ENCODE results near the gene TSPAN5. TPM values are rescaled to one million over a fixed set of nuclear protein-coding genes. Genes with fewer than 3 reads are reported as not detected.
"Not testable (repeated sequence)": the region's sequence is repeated elsewhere in the genome, so short reads cannot be mapped to it uniquely, and the experiment has no call there.

The TSPAN5 gene
- polyA plus RNA-seq, 2 donors, result 8.8 to 9.8 TPM

DNA sequence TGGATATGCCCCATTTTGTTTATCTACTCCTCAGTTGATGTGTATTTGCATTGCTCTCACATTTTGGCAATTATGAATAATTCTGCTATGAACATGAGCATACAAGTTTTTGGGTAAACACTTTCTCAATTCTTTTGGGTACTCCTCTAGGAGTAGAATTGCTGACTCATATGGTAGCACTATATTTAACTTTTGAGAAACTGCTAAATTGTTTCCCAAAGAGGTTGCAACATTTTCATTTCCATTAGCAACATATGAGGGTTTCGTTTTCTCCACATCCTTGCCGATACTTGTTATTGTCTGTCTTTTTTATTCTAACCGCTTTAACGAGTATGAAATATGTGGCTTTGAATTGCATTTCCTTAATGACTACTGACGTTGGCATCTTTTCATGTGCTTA, 185.4 kb downstream of the TSPAN5 start:
- Histone ChIP-seq H3K4me1 (ENCODE audit: control insufficient read depth in 2 of 2, insufficient read depth in 2 of 2, low read length in 1 of 2) (peaks cover 0 to 1% of the 10 kb centered on the region in 2 donors), H3K36me3 (ENCODE audit: control insufficient read depth in 2 of 2, insufficient read depth in 2 of 2, low read length in 1 of 2) (peaks cover 5% of the 10 kb centered on the region in 2 donors), H3K9me3 (ENCODE audit: control insufficient read depth in 2 of 2, insufficient read depth in 1 of 2, low read depth in 1 of 2, low read length in 1 of 2) (no peaks in the 10 kb centered on the region), H3K27ac (ENCODE audit: low read depth in 2 of 2, low read length in 1 of 2) (no peak overlapping the region), H3K27me3 (ENCODE audit: control insufficient read depth in 1 of 2, insufficient read depth in 2 of 2, low read length in 2 of 2) (no peaks in the 10 kb centered on the region), H3K4me3 (ENCODE audit: low read depth in 1 of 2, low read length in 2 of 2) (no peak overlapping the region)
- 45 to 75% methylated on average over 5 of the region's 5 CpGs for WGBS, 2 donors

DNA sequence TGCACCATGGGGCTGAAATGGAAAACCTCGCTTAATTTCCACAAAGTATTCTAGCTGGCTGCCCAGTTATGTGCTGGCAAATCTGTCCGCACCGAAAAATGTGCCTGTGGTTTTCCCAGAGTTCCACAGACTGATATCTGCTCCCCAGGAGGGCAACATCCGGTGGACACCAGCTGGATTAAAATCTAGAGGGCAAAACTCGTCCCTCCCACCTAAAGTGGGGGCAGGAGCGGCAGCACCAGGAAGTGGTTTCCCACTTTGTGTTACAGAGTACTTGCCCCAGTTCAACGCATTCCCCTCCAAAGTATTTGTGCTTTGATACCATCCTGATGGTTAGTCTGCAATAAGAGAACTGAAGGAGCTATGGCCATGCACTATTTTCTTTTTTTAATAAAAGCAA, 187.6 kb downstream of the TSPAN5 start:
- Histone ChIP-seq H3K36me3 (ENCODE audit: control insufficient read depth in 2 of 2, insufficient read depth in 2 of 2, low read length in 1 of 2) (peaks cover 3 to 5% of the 10 kb centered on the region in 2 donors), H3K4me3 (ENCODE audit: low read depth in 1 of 2, low read length in 2 of 2) (no peak overlapping the region), H3K27ac (ENCODE audit: low read depth in 2 of 2, low read length in 1 of 2) (no peak overlapping the region), H3K4me1 (ENCODE audit: control insufficient read depth in 2 of 2, insufficient read depth in 2 of 2, low read length in 1 of 2) (peaks cover 0 to 3% of the 10 kb centered on the region in 2 donors), H3K9me3 (ENCODE audit: control insufficient read depth in 2 of 2, insufficient read depth in 1 of 2, low read depth in 1 of 2, low read length in 1 of 2) (no peaks in the 10 kb centered on the region), H3K27me3 (ENCODE audit: control insufficient read depth in 1 of 2, insufficient read depth in 2 of 2, low read length in 2 of 2) (no peaks in the 10 kb centered on the region)
- 83 to 86% methylated on average over 7 of the region's 7 CpGs for WGBS, 2 donors

DNA sequence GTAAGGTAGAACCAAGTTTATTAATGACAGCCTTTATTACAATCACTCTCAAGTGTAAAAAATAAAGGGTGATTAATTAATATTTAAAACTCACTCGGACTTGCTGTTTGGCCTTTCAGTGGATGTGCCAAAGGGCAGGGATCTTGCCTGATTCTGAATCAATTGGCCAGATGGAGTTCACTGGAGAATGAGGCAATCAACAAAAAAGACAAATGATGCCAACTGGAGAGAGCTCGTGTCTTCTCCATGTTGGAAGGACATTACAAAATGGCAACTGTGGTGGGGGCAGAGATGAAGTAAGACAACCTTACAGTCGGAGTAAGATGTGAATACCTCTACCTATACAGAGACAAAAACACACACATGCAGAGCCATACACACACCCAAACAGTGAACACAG, 188.0 kb downstream of the TSPAN5 start:
- H3K4me3 ChIP-seq (ENCODE audit: low read depth in 1 of 2, low read length in 2 of 2), result no peak overlapping the region
- WGBS, 2 donors, result 74 to 82% methylated on average over 3 of the region's 3 CpGs
- no peaks in the 10 kb centered on the region for H3K27me3 ChIP-seq (ENCODE audit: control insufficient read depth in 1 of 2, insufficient read depth in 2 of 2, low read length in 2 of 2)
- no peak overlapping the region for H3K27ac ChIP-seq (ENCODE audit: low read depth in 2 of 2, low read length in 1 of 2)
- peaks cover 0 to 3% of the 10 kb centered on the region in 2 donors for H3K4me1 ChIP-seq (ENCODE audit: control insufficient read depth in 2 of 2, insufficient read depth in 2 of 2, low read length in 1 of 2)
- H3K36me3 ChIP-seq (ENCODE audit: control insufficient read depth in 2 of 2, insufficient read depth in 2 of 2, low read length in 1 of 2), result peaks cover 3 to 5% of the 10 kb centered on the region in 2 donors
- no peaks in the 10 kb centered on the region for H3K9me3 ChIP-seq (ENCODE audit: control insufficient read depth in 2 of 2, insufficient read depth in 1 of 2, low read depth in 1 of 2, low read length in 1 of 2)

DNA sequence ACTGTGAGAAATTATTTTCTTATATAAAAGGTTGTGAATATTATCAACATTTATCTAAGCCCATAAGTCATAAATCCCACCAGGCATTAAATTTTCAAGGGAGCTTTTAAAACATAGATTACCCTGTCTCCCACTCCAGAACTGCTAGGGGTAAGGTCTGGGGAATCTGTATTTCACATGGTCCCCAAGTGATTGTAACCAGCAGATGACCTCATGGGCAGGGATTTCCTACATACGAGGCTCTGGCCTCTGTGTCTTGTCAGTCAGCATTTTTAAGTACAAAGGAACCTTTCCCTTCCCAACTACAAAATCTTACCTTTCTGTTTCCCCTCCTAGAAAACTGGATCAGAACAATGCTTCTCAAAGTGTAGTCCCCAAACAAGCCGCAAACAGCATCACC, 188.6 kb downstream of the TSPAN5 start:
- Histone ChIP-seq H3K9me3 (ENCODE audit: control insufficient read depth in 2 of 2, insufficient read depth in 1 of 2, low read depth in 1 of 2, low read length in 1 of 2) (no peaks in the 10 kb centered on the region), H3K4me1 (ENCODE audit: control insufficient read depth in 2 of 2, insufficient read depth in 2 of 2, low read length in 1 of 2) (peaks cover 0 to 3% of the 10 kb centered on the region in 2 donors), H3K27ac (ENCODE audit: low read depth in 2 of 2, low read length in 1 of 2) (no peak overlapping the region), H3K27me3 (ENCODE audit: control insufficient read depth in 1 of 2, insufficient read depth in 2 of 2, low read length in 2 of 2) (no peaks in the 10 kb centered on the region), H3K4me3 (ENCODE audit: low read depth in 1 of 2, low read length in 2 of 2) (no peak overlapping the region), H3K36me3 (ENCODE audit: control insufficient read depth in 2 of 2, insufficient read depth in 2 of 2, low read length in 1 of 2) (peaks cover 3 to 5% of the 10 kb centered on the region in 2 donors)
- WGBS, 2 donors, result 61 to 66% methylated on average over 2 of the region's 2 CpGs

DNA sequence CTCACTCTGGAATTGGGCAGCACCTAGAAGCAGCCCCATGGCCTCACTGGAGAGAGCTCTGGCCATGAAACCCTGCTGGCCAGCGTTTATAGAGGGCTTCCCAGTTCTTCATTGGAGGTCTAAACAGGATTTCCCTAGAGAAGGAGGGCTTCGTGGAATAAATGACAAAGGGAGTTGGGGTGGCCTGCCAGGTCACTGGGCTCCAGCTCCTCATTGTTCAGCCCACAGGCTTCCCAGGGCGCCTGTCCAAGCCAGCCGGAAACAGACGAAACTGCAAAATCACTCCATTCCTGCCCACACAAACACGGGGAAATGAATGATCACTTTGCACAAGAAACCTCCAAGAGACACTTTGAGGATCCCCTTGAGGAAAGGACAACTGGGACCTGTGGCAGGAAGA, 189.7 kb downstream of the TSPAN5 start:
- peaks cover 0 to 3% of the 10 kb centered on the region in 2 donors for H3K4me1 ChIP-seq (ENCODE audit: control insufficient read depth in 2 of 2, insufficient read depth in 2 of 2, low read length in 1 of 2)
- no peaks in the 10 kb centered on the region for H3K9me3 ChIP-seq (ENCODE audit: control insufficient read depth in 2 of 2, insufficient read depth in 1 of 2, low read depth in 1 of 2, low read length in 1 of 2)
- WGBS, 2 donors, result 36 to 42% methylated on average over 6 of the region's 6 CpGs
- H3K4me3 ChIP-seq (ENCODE audit: low read depth in 1 of 2, low read length in 2 of 2), result no peak overlapping the region
- peaks cover 3 to 5% of the 10 kb centered on the region in 2 donors for H3K36me3 ChIP-seq (ENCODE audit: control insufficient read depth in 2 of 2, insufficient read depth in 2 of 2, low read length in 1 of 2)
- no peak overlapping the region for H3K27ac ChIP-seq (ENCODE audit: low read depth in 2 of 2, low read length in 1 of 2)
- H3K27me3 ChIP-seq (ENCODE audit: control insufficient read depth in 1 of 2, insufficient read depth in 2 of 2, low read length in 2 of 2), result no peaks in the 10 kb centered on the region

DNA sequence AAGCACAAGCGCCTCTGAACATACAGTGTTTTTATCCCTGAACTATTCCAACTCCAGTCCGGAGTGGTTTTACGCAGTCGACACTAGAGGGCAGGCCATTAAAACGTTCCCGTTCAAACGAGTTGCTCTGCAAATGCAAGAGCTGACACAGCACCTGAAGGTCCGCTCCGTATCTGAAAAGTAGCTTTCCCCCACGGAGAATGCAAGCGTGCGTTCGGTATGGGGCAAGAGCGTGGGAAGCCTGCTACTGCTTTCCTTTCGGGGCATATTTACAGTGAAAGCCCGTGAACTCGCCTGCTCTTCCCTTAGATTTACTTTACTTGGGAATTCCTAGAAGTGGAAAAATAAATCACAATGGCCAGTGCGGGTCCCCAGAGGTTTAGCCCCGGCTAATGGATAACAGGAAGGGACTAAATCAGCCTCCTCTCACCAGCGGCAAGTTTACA, 190.8 kb downstream of the TSPAN5 start:
- H3K4me3 ChIP-seq (ENCODE audit: low read depth in 1 of 2, low read length in 2 of 2), result peak overlapping the region; percentile 22 to 54
- no peaks in the 10 kb centered on the region for H3K9me3 ChIP-seq (ENCODE audit: control insufficient read depth in 2 of 2, insufficient read depth in 1 of 2, low read depth in 1 of 2, low read length in 1 of 2)
- H3K27ac ChIP-seq (ENCODE audit: low read depth in 2 of 2, low read length in 1 of 2), result no peak overlapping the region
- H3K36me3 ChIP-seq (ENCODE audit: control insufficient read depth in 2 of 2, insufficient read depth in 2 of 2, low read length in 1 of 2), result peaks cover 3 to 5% of the 10 kb centered on the region in 2 donors
- H3K27me3 ChIP-seq (ENCODE audit: control insufficient read depth in 1 of 2, insufficient read depth in 2 of 2, low read length in 2 of 2), result no peaks in the 10 kb centered on the region
- 2 to 3% methylated on average over 20 of the region's 20 CpGs for WGBS, 2 donors
- H3K4me1 ChIP-seq (ENCODE audit: control insufficient read depth in 2 of 2, insufficient read depth in 2 of 2, low read length in 1 of 2), result peaks cover 0 to 3% of the 10 kb centered on the region in 2 donors

DNA sequence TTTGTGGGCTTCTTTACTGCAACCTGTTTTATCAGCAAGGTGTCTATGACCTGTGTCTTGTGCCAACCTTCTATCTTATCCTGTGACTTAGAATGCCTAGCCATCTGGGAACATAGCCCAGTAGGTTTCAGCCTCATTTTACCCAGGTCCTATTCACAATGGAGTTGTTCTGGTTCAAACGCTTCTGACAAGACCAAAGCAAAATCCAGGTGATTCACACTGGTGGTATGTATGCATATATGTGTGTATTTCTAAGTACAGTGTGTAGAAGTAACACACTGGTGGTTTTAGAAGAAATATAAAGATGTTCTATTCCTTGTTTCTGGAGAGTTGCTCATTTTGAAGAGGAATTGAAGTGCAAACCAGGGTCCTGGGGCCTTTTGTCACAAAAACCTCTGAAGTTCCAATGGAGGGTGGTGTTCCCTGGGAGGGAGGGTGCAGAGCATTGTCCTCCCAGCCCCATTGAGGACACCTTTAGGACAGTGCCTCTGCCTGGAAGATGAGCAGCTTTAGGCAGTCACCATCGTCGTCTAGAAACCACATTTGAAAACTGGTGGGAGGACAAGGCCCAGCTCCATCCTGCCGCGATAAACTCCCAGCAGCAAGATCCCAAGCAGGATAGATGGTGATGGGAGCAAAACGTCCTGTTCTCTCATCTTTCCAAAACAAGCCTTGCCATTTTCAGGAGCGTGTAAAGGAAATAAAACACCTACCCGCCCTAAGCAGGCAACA, 191.4 kb downstream of the TSPAN5 start:
- Histone ChIP-seq H3K9me3 (ENCODE audit: control insufficient read depth in 2 of 2, insufficient read depth in 1 of 2, low read depth in 1 of 2, low read length in 1 of 2) (no peaks in the 10 kb centered on the region), H3K27me3 (ENCODE audit: control insufficient read depth in 1 of 2, insufficient read depth in 2 of 2, low read length in 2 of 2) (no peaks in the 10 kb centered on the region), H3K4me1 (ENCODE audit: control insufficient read depth in 2 of 2, insufficient read depth in 2 of 2, low read length in 1 of 2) (peaks cover 0 to 3% of the 10 kb centered on the region in 2 donors), H3K4me3 (ENCODE audit: low read depth in 1 of 2, low read length in 2 of 2) (no peak overlapping the region), H3K36me3 (ENCODE audit: control insufficient read depth in 2 of 2, insufficient read depth in 2 of 2, low read length in 1 of 2) (peaks cover 3% of the 10 kb centered on the region in 2 donors), H3K27ac (ENCODE audit: low read depth in 2 of 2, low read length in 1 of 2) (no peak overlapping the region)
- WGBS, 2 donors, result 36% methylated on average over 8 of the region's 8 CpGs

DNA sequence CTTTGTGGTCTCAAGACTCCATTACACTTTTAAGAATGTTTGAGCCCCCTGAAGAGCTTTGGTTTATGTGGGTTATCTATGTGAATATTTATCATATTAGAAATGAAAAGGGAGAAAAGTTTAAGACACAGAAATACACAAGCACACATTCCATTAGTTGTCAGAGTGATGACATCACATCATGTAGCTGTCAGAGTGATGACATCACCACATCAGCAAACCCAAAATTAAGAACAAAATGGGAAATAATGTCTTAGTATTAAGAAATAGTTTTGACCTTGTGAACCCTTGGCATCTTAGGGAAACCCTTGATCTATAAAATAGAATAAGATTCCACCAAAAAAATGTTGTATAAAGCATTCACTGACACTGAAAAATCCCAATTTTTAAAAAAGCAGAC, 195.9 kb downstream of the TSPAN5 start:
- Histone ChIP-seq H3K27ac (ENCODE audit: low read depth in 2 of 2, low read length in 1 of 2) (no peak overlapping the region), H3K9me3 (ENCODE audit: control insufficient read depth in 2 of 2, insufficient read depth in 1 of 2, low read depth in 1 of 2, low read length in 1 of 2) (no peaks in the 10 kb centered on the region), H3K27me3 (ENCODE audit: control insufficient read depth in 1 of 2, insufficient read depth in 2 of 2, low read length in 2 of 2) (no peaks in the 10 kb centered on the region), H3K4me1 (ENCODE audit: control insufficient read depth in 2 of 2, insufficient read depth in 2 of 2, low read length in 1 of 2) (peaks cover 0 to 3% of the 10 kb centered on the region in 2 donors), H3K36me3 (ENCODE audit: control insufficient read depth in 2 of 2, insufficient read depth in 2 of 2, low read length in 1 of 2) (no peaks in the 10 kb centered on the region), H3K4me3 (ENCODE audit: low read depth in 1 of 2, low read length in 2 of 2) (no peak overlapping the region)

DNA sequence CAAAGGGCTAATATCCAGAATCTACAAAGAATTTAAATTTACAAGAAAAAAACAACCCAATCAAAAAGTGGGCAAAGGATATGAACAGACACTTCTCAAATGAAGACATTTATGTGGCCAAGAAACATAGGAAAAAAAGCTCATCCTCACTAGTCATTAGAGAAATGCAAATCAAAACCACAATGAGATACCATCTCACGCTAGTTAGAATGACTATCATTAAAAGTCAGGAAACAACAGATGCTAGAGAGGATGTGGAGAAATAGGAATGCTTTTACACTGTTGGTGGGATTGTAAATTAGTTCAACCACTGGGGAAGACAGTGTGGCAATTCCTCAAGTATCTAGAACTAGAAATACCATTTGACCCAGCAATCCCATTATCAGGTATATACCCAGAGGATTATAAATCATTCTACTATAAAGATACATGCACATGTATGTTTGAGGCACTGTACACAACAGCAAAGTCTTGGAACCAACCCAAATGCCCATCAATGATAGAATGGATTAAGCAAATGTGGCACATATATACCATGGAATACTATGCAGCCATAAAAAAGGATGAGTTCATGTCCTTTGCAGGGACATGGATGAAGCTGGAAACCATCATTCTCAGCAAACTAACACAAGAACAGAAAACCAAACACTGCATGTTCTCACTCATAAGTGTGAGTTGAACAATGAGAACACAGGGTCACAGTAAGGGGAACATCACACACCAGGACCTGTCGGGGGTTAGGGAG, 197.1 kb downstream of the TSPAN5 start:
- H3K36me3 ChIP-seq (ENCODE audit: control insufficient read depth in 2 of 2, insufficient read depth in 2 of 2, low read length in 1 of 2); H3K4me1 ChIP-seq (ENCODE audit: control insufficient read depth in 2 of 2, insufficient read depth in 2 of 2, low read length in 1 of 2); H3K9me3 ChIP-seq (ENCODE audit: control insufficient read depth in 2 of 2, insufficient read depth in 1 of 2, low read depth in 1 of 2, low read length in 1 of 2); H3K4me3 ChIP-seq (ENCODE audit: low read depth in 1 of 2, low read length in 2 of 2); H3K27ac ChIP-seq (ENCODE audit: low read depth in 2 of 2, low read length in 1 of 2); H3K27me3 ChIP-seq (ENCODE audit: control insufficient read depth in 1 of 2, insufficient read depth in 2 of 2, low read length in 2 of 2): not testable (repeated sequence)
- 92 to 94% methylated on average over 2 of the region's 2 CpGs for WGBS, 2 donors
